HUDEP-2 (cell line): ENCODE measurements around the gene TRAF3.

Experiments used
- DNase-seq, 76 experiments: peaks; one replicate each; lab custom pipeline; 2025; ENCODE audit not compliant: unreplicated experiment in 76 of 76; lab: John Stamatoyannopoulos, UW

The TRAF3 gene

GRCh38 chr14:102905116-102906108 is 128.2 kb downstream of the TRAF3 start:
- DNase-seq, result no peak

GRCh38 chr14:102906616-102907302 is 129.5 kb downstream of the TRAF3 start:
- no peak for DNase-seq

DNA sequence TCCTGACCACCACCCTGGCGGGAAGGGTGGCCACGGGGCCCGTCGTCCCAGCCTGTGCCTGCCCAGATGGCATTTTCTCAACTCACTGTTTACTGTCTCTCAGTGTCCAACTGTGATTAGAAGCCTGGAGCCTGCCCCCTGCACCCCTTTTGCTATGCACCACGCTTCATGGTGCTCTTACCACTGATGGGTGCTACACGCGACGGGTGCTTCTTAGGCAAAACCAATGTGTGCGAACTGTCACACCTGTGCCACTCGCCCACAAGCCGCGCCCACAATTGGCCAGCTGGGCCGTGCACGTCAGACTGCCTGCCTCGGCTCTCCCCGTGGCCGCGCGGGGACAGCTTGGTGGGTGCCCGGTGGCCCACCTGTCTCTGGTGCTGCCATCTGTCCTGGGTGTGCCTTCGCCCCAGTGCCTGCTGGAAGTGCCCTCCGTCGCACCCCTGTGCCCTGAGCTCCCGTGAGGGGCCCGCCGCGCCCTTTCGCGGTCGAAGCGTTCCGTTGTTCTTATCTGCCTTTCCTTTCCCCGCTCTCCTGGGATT is 130.1 kb downstream of the TRAF3 start:
- no peak for DNase-seq

- DNase-seq, result no peak
Observed at GRCh38 chr14:102907980-102908730, 130.9 kb downstream of the TRAF3 start.

- DNase-seq, result no peak
Observed at GRCh38 chr14:102908766-102909455, 131.7 kb downstream of the TRAF3 start.

- DNase-seq, result no peak
Observed at GRCh38 chr14:102909462-102909861, 132.2 kb downstream of the TRAF3 start.

DNA sequence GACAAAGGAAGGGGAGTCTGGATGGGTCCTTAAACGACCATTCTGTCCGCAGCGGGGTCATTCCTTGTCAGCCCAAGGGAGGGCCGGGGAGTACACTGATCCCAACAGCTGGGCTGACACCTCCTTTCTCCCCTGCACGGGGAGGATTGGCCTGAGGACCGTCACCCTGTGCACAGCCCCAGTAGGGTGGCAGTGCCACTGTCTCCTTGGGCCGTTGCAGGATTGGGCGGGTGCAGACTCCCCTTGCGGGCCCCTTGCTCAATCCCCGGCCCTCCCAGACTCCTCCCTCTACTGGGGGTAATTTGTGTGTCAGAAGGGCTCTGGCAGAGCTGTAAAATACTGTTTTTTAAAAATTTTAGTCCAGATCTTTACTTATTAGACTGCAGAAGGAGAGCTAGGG is 132.7 kb downstream of the TRAF3 start:
- no peak for DNase-seq

- DNase-seq, result no peak
Observed at GRCh38 chr14:102910442-102910841, 133.2 kb downstream of the TRAF3 start.

DNA sequence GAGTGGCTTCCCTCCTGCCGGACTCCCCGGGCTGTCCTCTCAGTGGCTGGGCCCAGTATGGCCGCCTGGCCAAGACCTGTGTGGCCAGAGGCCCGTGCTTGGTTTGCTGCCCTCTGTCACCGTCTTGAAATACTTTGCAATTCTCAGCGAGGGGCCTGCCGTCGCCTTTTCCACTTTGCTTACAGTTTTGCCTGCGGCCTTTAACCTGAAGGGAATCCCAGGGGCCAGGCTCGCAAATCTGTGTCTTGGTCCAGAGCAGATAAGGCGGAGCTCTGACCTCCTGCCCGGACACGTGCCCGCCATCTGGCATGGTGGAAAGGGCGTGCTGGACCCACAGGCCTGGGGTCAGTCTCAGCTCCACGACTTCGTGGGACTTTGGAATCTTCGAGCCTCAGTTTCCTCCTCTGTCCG is 134.3 kb downstream of the TRAF3 start:
- DNase-seq, result no peak

GRCh38 chr14:102911991-102912761 is 134.9 kb downstream of the TRAF3 start:
- DNase-seq, result no peak

DNA sequence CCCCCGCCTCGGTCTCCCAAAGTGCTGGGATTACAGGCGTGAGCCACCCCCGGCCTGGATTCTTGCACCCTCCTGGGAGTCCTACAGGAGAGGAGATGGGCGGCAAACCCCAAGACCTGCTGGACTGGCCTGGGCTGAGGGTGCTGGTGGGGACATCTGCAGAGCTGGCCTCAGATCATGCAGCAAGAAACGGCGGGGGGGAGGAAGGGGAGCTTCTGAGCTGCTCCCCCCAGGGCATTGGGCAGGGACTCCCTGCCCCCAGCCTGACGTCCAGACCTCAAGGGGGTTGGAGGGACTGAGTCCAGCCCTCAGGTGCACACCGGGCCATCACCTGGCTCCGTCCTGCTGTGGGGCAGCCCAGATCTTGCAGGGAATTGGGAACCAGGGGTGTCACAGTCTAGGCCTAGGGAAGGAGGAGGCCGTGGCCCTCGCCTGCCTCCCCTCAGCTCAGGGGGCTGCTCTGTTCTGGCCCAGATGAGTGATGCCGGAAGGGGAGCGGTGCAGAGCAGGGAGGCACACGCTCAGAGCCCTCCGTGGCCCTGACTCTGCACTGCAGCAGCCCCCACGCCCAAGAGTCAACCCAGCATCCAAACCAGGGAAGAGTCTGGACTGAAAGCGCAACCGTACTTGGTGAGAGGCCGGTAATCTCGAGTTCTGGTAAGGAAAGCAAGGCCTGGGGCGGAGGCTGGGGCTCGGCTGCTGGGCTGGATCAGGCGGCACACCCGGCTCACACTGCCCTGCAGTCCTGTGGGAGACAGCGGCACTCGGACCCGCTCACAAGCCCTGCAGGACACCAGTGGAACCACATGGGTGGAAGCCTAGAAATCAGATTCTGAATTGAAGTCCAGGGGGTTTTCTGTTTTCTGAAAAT is 136.3 kb downstream of the TRAF3 start:
- no peak for DNase-seq

GRCh38 chr14:102914474-102915291 is 137.4 kb downstream of the TRAF3 start:
- DNase-seq, result no peak

GRCh38 chr14:102915292-102916110 is 138.3 kb downstream of the TRAF3 start:
- no peak for DNase-seq

GRCh38 chr14:102916347-102917055 is 139.3 kb downstream of the TRAF3 start:
- DNase-seq, result no peak

- DNase-seq, result no peak
Observed at GRCh38 chr14:102917056-102917385, 139.8 kb downstream of the TRAF3 start.

DNA sequence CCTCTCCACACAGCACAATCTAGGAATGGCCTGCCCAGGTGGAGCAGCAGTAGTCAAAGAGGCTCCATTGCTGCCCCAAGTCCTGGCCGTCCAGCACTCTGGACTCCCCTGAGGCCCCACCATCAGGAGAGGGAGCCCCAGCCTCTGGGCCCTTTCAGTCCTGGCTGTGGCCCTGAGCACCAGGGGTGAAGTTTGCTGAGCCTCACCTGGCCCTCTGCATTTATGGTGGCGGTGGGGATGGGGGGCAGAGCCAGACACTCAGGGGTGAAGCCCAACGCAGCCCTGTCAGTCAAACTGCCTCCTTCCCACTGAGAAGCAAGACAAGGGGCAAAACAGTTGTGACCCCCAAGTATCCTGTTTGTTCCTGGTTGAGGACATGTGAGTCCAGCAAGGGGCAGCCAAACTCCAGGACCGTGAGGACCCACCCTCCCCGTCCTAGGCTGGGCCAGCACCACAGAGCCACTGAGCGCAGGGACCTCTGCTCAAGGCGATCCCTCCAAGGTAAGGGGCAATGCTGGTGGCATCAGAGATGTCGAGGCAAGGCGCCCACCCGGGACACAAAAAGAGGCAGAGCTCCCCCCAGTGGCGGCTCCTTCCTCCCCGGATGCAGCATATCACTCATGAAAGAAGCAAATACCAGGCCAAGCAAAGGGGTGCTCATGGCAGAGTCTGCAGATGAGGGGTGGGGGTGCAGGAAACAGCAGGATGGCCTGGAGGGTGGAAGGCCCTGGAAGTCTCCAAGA is 140.4 kb downstream of the TRAF3 start:
- DNase-seq, result peak in 27 of 76 experiments; percentile 2 to 44 (median 19)
